Skeletal muscle tissue (tissue), 1 donor: ENCODE results near the gene SPATA4. TPM values are rescaled to one million over a fixed set of nuclear protein-coding genes. Genes with fewer than 3 reads are reported as not detected.

Experiments used
- total RNA-seq: library from RNA; depleted of rRNA; stranded (reverse); fragments of >200 nt; gene quantifications from one replicate; pipeline ENCODE4 v1.2.3, GENCODE V29; 2014

The SPATA4 gene
- total RNA-seq, 1 donor from 2014 or later = 0.52 TPM

Other genes starting within 250 kb of the SPATA4 start
- gene WDR17, start 129.7 kb downstream of the SPATA4 start, total RNA-seq = 1.0 TPM
- 77.8 TPM for gene ASB5, start 73.6 kb upstream of the SPATA4 start, total RNA-seq
- 47.5 TPM for gene SPCS3, start 124.4 kb upstream of the SPATA4 start, total RNA-seq